PC-3 (cell line): ENCODE measurements around the gene ARHGAP32. TPM values are rescaled to one million over a fixed set of nuclear protein-coding genes. Genes with fewer than 3 reads are reported as not detected.

Experiments used
- ATAC-seq: fragments of 200-7000 bp; cut with Tn5 transposase; 2 replicates; pipeline ENCODE4 v1.9.1; 2020; ENCODE audit warnings: mild to moderate bottlenecking, moderate library complexity
- BruUV-seq: library from RNA; stranded (reverse); fragments of 400-500 nt; replicated peaks from 2 replicates; lab custom pipeline; 2021; lab: Mats Ljungman, UMichigan
- CTCF ChIA-PET: fragments of 300-600 bp; sonication (Branson Sonifier 250); formaldehyde crosslinking; loops from one replicate; lab custom pipeline; 2022; ENCODE audit warnings: antibody characterized with exemption; lab: Charles Lee
- POLR2A ChIA-PET: fragments of 300-600 bp; sonication (Branson Sonifier 250); formaldehyde crosslinking; loops from one replicate; lab custom pipeline; 2022; ENCODE audit warnings: antibody characterized with exemption; ENCODE audit not compliant: unreplicated experiment; lab: Charles Lee
- DNase-seq: peaks from one replicate; pipeline ENCODE4 v3.0.0-alpha.2; 2015
- H2AFZ ChIP-seq: fragments of 300-600 bp; sonication (generic); 2 replicates; pipeline ENCODE4 v1.6.0; 2016; ENCODE audit warnings: antibody characterized with exemption, low read length
- H3F3A ChIP-seq: fragments of 300-600 bp; sonication (generic); one replicate; pipeline ENCODE4 v1.6.0; 2017; ENCODE audit warnings: antibody characterized with exemption, low read length, control low read depth, mild to moderate bottlenecking; ENCODE audit not compliant: unreplicated experiment
- H3K27ac ChIP-seq: fragments of 300-600 bp; sonication (generic); 2 replicates; pipeline ENCODE4 v1.5.1; 2016; ENCODE audit warnings: mild to moderate bottlenecking, low read length
- H3K27me3 ChIP-seq: fragments of 300-600 bp; sonication (generic); 2 replicates; pipeline ENCODE4 v1.6.1; 2016; ENCODE audit warnings: low read length, mixed read lengths
- H3K36me3 ChIP-seq: fragments of 300-600 bp; sonication (generic); 2 replicates; pipeline ENCODE4 v1.6.1; 2016; ENCODE audit warnings: low read depth, mixed run types, low read length, mixed read lengths
- H3K4me1 ChIP-seq: fragments of 300-600 bp; sonication (generic); 2 replicates; pipeline ENCODE4 v1.5.1; 2016; ENCODE audit warnings: low read length; ENCODE audit not compliant: insufficient read depth
- H3K4me2 ChIP-seq: fragments of 300-600 bp; sonication (generic); 2 replicates; pipeline ENCODE4 v1.6.0; 2016; ENCODE audit warnings: low read length
- H3K4me3 ChIP-seq: fragments of 300-600 bp; sonication (generic); 2 replicates; pipeline ENCODE4 v1.5.1; 2016; ENCODE audit warnings: mild to moderate bottlenecking, low read length, mixed read lengths
- H3K79me2 ChIP-seq: fragments of 300-600 bp; sonication (generic); 2 replicates; pipeline ENCODE4 v1.6.1; 2017; ENCODE audit warnings: low read length, mixed read lengths
- H3K9ac ChIP-seq: fragments of 300-600 bp; sonication (generic); 2 replicates; pipeline ENCODE4 v1.6.0; 2016; ENCODE audit warnings: mild to moderate bottlenecking, low read length
- H3K9me2 ChIP-seq: fragments of 300-600 bp; sonication (generic); replicated peaks from 2 replicates; pipeline ENCODE4 v1.6.1; 2016; ENCODE audit warnings: mixed run types, low read length, mixed read lengths
- H3K9me3 ChIP-seq: fragments of 300-600 bp; sonication (generic); 2 replicates; pipeline ENCODE4 v1.6.1; 2016; ENCODE audit warnings: low read length, mixed read lengths
- H4K20me1 ChIP-seq: fragments of 300-600 bp; sonication (generic); 2 replicates; pipeline ENCODE4 v1.6.1; 2016; ENCODE audit warnings: low read length, mixed read lengths
- CTCF ChIP-seq: fragments of 300-600 bp; sonication (generic); conservative IDR thresholded peaks from 2 replicates; pipeline ENCODE4 v1.5.1; 2017; ENCODE audit warnings: antibody characterized with exemption, low read depth, mild to moderate bottlenecking, low read length
- EZH2 ChIP-seq: fragments of 300-600 bp; sonication (generic); IDR thresholded peaks from one replicate; pipeline ENCODE4 v1.6.1; 2017; ENCODE audit warnings: antibody characterized with exemption, mild to moderate bottlenecking, low read length; ENCODE audit not compliant: unreplicated experiment
- EZH2phosphoT487 ChIP-seq: fragments of 300-600 bp; sonication (generic); IDR thresholded peaks from 2 replicates; pipeline ENCODE4 v1.6.1; 2018; ENCODE audit warnings: mild to moderate bottlenecking, antibody characterized with exemption, low read length, borderline replicate concordance
- intact Hi-C: fragments of 100-400 bp; cut with micrococcal nuclease; formaldehyde crosslinking; loops from 2 replicates; pipeline ENCODE4 v1.9.0; 2023
- total RNA-seq: library from RNA; depleted of rRNA; stranded (reverse); fragments of >200 nt; gene quantifications from 2 replicates; pipeline ENCODE4 v1.2.3, GENCODE V29; 2014

ARHGAP32 gene
- total RNA-seq, 1 experiment from 2014 or later, result 13.7 TPM

DNA sequence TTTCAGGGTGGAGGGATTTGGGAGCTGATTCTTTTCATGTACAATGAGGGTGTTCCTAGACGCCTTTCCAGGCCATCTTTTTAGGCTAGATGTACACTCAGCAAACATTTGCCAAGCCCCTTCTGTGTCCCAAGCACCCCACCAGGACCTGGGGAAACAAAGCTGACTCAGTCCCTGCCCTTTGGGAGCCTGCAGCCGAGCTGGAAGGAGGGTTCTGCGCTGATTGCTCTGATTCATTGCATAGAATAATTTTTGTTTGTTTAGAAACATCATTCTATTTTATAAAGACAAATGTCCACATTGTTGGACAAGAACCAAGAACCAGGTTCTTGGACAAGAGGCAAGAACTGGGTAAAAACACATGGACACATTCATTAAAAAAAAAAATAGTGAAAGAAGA, 266.1 kb downstream of the ARHGAP32 start:
- H3K27me3 ChIP-seq, result peaks cover 7% of the 10 kb centered on the region
- no peak overlapping the region for H3K4me3 ChIP-seq

GRCh38 chr11:128925250-128925600, 266.9 kb downstream of the ARHGAP32 start:
- no peaks in the 10 kb centered on the region for H3K9me2 ChIP-seq
- intact Hi-C loops, result no loop called here
- H2AFZ ChIP-seq, result no peak overlapping the region
- CTCF ChIA-PET, result no interaction called here
- H3K9me3 ChIP-seq, result no peaks in the 10 kb centered on the region
- no peaks in the 10 kb centered on the region for H3K79me2 ChIP-seq
- no peaks in the 10 kb centered on the region for H3F3A ChIP-seq
- BruUV-seq, result no TSS peak
- ATAC-seq, result no peak
- H3K9ac ChIP-seq, result no peak overlapping the region
- H3K4me1 ChIP-seq, result 0 out of 2 replicates have a peak, but pooled peaks cover 6% of the 10 kb centered on the region
- DNase-seq, result no peak
- H3K27me3 ChIP-seq, result peaks cover 13% of the 10 kb centered on the region
- H3K4me2 ChIP-seq, result no peak overlapping the region
- H3K36me3 ChIP-seq, result no peaks in the 10 kb centered on the region
- H3K27ac ChIP-seq, result no peak overlapping the region
- H4K20me1 ChIP-seq, result no peaks in the 10 kb centered on the region
- POLR2A ChIA-PET, result no interaction called here
- TF ChIP-seq EZH2 (no peak), EZH2phosphoT487 (no peak), CTCF (no peak)
- no peak overlapping the region for H3K4me3 ChIP-seq

More for the DNA sequence above, 266.1 kb downstream of the ARHGAP32 start:
- Histone ChIP-seq H4K20me1 (no peaks in the 10 kb centered on the region), H3K9me2 (no peaks in the 10 kb centered on the region), H3K9ac (no peak overlapping the region), H3K4me2 (no peak overlapping the region), H3K36me3 (no peaks in the 10 kb centered on the region), H3K4me1 (0 out of 2 replicates have a peak, but pooled peaks cover 6% of the 10 kb centered on the region), H3K27ac (no peak overlapping the region), H3K9me3 (no peaks in the 10 kb centered on the region), H3F3A (no peaks in the 10 kb centered on the region), H3K79me2 (no peaks in the 10 kb centered on the region), H2AFZ (no peak overlapping the region)
- BruUV-seq, result no TSS peak
- DNase-seq (peak; percentile 33), ATAC-seq (peak; percentile 64)
- intact Hi-C loops, result no loop called here
- ChIA-PET CTCF (interaction anchor here (0.6 kb wide), 1 partner anchor 17 kb away, joined by 3 read pairs; no protein-coding TSS in a partner anchor), POLR2A (no interaction called here)
- TF ChIP-seq CTCF (no peak), EZH2 (no peak), EZH2phosphoT487 (no peak)

- Histone ChIP-seq H3K9ac (no peak overlapping the region), H3K4me3 (no peak overlapping the region), H3K9me3 (no peaks in the 10 kb centered on the region), H3K36me3 (no peaks in the 10 kb centered on the region), H4K20me1 (no peaks in the 10 kb centered on the region), H3F3A (no peaks in the 10 kb centered on the region), H2AFZ (no peak overlapping the region), H3K4me1 (0 out of 2 replicates have a peak, but pooled peaks cover 6% of the 10 kb centered on the region), H3K27me3 (peaks cover 18% of the 10 kb centered on the region), H3K4me2 (no peak overlapping the region), H3K27ac (no peak overlapping the region), H3K9me2 (no peaks in the 10 kb centered on the region), H3K79me2 (no peaks in the 10 kb centered on the region)
- BruUV-seq, result no TSS peak
- ATAC-seq (no peak), DNase-seq (no peak)
- CTCF ChIA-PET, result no interaction called here
- TF ChIP-seq CTCF, result no peak
- TF ChIP-seq EZH2, result no peak
- no peak for TF ChIP-seq EZH2phosphoT487
- intact Hi-C loops, result no loop called here
- POLR2A ChIA-PET, result no interaction called here
Measured at GRCh38 chr11:128924510-128925249, 267.4 kb downstream of the ARHGAP32 start.
